ENCODE results near the gene OSBPL2.

OSBPL2 gene

GRCh38 chr20:62307226-62308101, 69.1 kb downstream of the OSBPL2 start:
- no peak for TF ChIP-seq CTCF (IDR thresholded peaks at IDR 0.05; ENCODE audit: control extremely low read depth, extremely low read depth, low read depth, missing control alignments)
- DNase-seq (ENCODE audit: extremely low spot score) = no peak
- CTCF ChIA-PET = interaction anchor here (1.3 to 1.9 kb wide), 2 partner anchors 11 to 34 kb away, joined by 3 to 5 read pairs; no protein-coding TSS in a partner anchor
- POLR2A ChIA-PET = no interaction called here

DNA sequence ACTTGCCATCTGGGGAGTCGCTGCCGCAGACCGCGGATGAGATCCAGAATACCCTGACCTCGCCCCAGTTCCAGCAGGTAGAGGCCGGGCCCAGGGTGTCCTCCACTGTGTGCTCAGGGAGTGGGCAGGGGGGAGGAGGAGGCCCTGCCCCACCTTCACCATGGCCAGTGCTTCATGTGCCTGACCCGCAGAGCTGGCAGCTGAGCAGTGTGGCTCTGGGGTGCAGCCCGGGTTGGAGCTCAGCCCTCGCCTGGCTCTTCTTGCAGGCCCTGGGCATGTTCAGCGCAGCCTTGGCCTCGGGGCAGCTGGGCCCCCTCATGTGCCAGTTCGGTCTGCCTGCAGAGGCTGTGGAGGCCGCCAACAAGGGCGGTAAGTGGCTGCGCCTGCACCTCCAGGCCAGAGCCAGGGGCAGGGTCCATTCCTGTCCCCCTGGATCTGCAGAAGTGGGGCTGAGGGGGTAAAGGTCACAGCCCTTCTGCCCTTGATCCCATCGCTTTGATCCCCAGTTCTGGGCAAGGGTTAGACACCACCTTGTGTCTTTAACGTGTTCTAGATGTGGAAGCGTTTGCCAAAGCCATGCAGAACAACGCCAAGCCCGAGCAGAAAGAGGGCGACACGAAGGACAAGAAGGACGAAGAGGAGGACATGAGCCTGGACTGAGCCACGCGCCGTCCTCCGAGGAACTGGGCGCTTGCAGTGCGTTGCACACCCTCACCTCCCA, 69.9 kb downstream of the OSBPL2 start:
- no peak for DNase-seq (ENCODE audit: extremely low spot score)
- POLR2A ChIA-PET = no interaction called here
- no peak for TF ChIP-seq CTCF (IDR thresholded peaks at IDR 0.05; ENCODE audit: control extremely low read depth, extremely low read depth, low read depth, missing control alignments)
- CTCF ChIA-PET = interaction anchor here (1.2 to 1.9 kb wide), 3 partner anchors 11 to 298 kb away, joined by 3 to 5 read pairs (median 3); no protein-coding TSS in a partner anchor

GRCh38 chr20:62309198-62309944, 71.0 kb downstream of the OSBPL2 start:
- ChIA-PET POLR2A (no interaction called here), CTCF (interaction anchor here (1.2 to 1.5 kb wide), 2 partner anchors 76 to 299 kb away, joined by 3 read pairs; no protein-coding TSS in a partner anchor)
- DNase-seq (ENCODE audit: extremely low spot score) = no peak
- no peak for TF ChIP-seq CTCF (IDR thresholded peaks at IDR 0.05; ENCODE audit: control extremely low read depth, extremely low read depth, low read depth, missing control alignments)

- no peak for TF ChIP-seq CTCF (IDR thresholded peaks at IDR 0.05; ENCODE audit: control extremely low read depth, extremely low read depth, low read depth, missing control alignments)
- POLR2A ChIA-PET = no interaction called here
- DNase-seq (ENCODE audit: extremely low spot score) = no peak
- CTCF ChIA-PET = no interaction called here
Observed at GRCh38 chr20:62309947-62310756, 71.8 kb downstream of the OSBPL2 start.

DNA sequence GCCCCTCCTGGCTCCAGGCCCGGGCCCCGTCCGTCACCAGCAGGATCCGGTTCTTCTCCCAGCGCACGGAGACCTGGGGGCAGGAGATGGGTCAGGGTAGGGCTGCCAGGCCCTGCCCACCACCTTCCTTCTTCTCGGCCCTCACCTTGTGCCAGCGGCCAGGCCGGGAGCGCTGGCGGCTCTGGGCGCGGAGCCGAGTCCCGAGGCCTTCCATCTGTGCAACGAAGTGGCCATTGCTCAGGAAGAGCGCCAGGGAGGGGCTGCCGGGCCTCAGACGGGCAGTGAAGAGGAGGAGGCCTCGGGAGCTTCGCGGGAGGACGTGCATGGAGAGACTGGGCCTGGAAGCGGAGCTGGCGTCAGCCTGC, 72.4 kb downstream of the OSBPL2 start:
- ChIA-PET POLR2A (no interaction called here), CTCF (no interaction called here)
- no peak for DNase-seq (ENCODE audit: extremely low spot score)
- no peak for TF ChIP-seq CTCF (IDR thresholded peaks at IDR 0.05; ENCODE audit: control extremely low read depth, extremely low read depth, low read depth, missing control alignments)

Measured in GM10248 (cell line).